Measurements from ENCODE around the gene TMEM168.
"Not testable (repeated sequence)": the region's sequence is repeated elsewhere in the genome, so short reads cannot be mapped to it uniquely, and the experiment has no call there.

The TMEM168 gene

DNA sequence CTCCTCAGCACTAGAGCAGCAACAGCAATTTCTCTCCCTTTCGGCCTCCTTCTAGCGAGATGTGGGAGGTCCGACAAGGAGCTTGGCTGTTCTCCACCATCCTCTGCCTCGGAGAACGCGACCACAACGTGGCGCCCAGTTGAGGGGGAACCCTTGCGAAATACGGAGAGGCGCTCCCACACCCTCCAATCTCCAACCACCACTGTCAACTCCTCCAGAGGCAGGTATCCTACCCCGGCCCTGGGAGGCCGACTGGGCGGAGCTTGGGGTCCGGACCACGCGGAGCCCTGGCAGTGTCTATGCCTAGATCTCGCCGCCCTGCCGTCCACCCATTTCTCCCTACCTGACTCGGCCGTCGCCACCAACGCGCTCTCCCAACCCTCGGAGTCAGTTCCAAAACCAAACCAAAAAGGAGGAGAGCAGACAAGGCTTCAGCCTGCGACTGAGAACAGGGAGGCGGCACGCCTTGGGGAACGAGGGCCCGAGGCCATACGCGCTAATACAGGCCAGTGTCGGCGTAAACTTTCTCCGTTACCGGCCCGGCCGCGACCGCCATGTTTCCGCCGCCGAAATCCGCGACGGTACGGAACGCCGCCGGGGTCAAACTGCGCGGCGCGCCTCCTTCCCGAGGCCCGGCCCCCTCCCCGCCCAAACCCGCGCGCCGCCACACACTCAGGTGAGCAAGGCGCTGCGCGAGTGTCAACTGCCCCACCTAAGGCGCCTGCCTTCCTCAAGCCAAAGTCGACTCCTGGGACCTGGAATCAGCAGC is at the start of gene TMEM168:
Gene TMEM168, minus strand, starts transcription at position 577 of the 769 bp plus-strand sequence. CDS start 5,568 bp downstream, outside the sequence.
- Histone ChIP-seq H3K27me3 (ENCODE audit: insufficient read depth, low read length) (no peaks in the 10 kb centered on the region), H3K4me1 (ENCODE audit: insufficient read depth, low read length) (peaks cover 13% of the 10 kb centered on the region), H3K4me3 (ENCODE audit: low read length) (peak within 1 kb of the TSS; percentile 83), H2AFZ (ENCODE audit: low read depth, low read length) (peak within 1 kb of the TSS; percentile 75), H3K9me3 (ENCODE audit: low read length) (no peaks in the 10 kb centered on the region), H3K36me3 (ENCODE audit: insufficient read depth, low read length) (peaks cover 1% of the 10 kb centered on the region)

GRCh38 chr7:112835928-112836327 is 45.7 kb upstream of the TMEM168 start:
- H3K27me3 ChIP-seq (ENCODE audit: insufficient read depth, low read length); H2AFZ ChIP-seq (ENCODE audit: low read depth, low read length); H3K4me1 ChIP-seq (ENCODE audit: insufficient read depth, low read length); H3K4me3 ChIP-seq (ENCODE audit: low read length); H3K9me3 ChIP-seq (ENCODE audit: low read length): not testable (repeated sequence)
- peaks cover 10% of the 10 kb centered on the region for H3K36me3 ChIP-seq (ENCODE audit: insufficient read depth, low read length)

DNA sequence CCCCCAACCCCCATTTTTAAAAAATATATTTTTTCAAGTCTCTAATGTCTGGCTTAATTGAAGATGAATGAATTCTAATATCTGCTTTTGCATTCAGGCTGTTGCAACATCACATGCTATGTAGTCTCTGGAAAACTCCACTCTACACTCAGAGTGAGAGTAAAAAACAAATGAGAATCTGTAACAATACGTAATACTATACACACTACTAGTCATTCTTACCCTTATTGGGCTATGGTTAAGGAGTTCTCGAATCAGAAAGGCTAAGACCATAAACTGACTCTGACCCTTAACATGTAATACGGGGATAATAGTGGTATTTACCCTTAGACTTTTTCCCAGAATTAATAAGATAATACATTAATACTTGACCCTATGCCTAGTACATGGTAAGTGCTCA is 42.9 kb upstream of the TMEM168 start:
- peaks cover 21% of the 10 kb centered on the region for H3K36me3 ChIP-seq (ENCODE audit: insufficient read depth, low read length)
- no peaks in the 10 kb centered on the region for H3K4me1 ChIP-seq (ENCODE audit: insufficient read depth, low read length)
- no peak overlapping the region for H2AFZ ChIP-seq (ENCODE audit: low read depth, low read length)
- no peak overlapping the region for H3K4me3 ChIP-seq (ENCODE audit: low read length)
- H3K27me3 ChIP-seq (ENCODE audit: insufficient read depth, low read length): no peaks in the 10 kb centered on the region
- H3K9me3 ChIP-seq (ENCODE audit: low read length): peaks cover 5% of the 10 kb centered on the region

DNA sequence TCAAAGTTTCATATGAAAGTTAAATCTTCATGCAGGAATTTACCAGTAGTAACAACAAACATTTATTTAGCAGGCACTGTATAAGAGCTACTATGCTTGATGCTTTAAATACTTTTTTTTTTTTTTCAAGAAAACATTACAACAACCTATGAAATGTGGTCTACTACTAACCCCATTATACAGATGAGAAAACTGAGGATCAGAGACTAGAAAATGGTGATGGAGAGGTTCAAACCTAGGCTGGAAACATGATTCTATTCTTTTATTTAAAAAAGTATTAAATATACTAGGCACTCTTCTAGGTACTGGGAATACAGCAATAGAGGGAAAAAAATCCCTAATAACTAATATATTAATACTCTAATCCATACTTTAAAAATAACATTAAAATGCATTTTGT is 40.6 kb upstream of the TMEM168 start:
- Histone ChIP-seq H3K4me3 (ENCODE audit: low read length) (no peak overlapping the region), H3K9me3 (ENCODE audit: low read length) (peaks cover 5% of the 10 kb centered on the region), H3K4me1 (ENCODE audit: insufficient read depth, low read length) (no peaks in the 10 kb centered on the region), H3K36me3 (ENCODE audit: insufficient read depth, low read length) (peaks cover 19% of the 10 kb centered on the region), H3K27me3 (ENCODE audit: insufficient read depth, low read length) (no peaks in the 10 kb centered on the region), H2AFZ (ENCODE audit: low read depth, low read length) (no peak overlapping the region)

DNA sequence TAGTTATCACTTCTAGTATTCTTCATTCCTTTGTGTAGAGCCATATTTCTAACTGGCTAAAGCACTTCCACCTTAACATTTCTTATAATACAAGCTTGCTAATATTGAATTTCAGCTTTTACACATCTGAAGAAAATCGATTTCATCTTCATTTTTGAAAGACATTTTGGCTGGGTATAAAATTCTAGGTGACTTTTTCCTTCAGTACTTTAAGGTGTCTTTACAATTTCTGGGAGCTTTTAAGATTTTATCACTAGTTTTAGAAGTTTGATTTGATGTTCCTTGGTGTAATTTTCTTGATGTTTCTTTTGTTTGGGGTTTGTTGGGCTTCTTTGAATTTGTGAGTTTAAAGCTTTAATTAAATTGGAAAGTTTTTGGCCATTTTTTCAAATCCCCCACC is 38.5 kb upstream of the TMEM168 start:
- Histone ChIP-seq H3K4me3 (ENCODE audit: low read length) (no peak overlapping the region), H3K27me3 (ENCODE audit: insufficient read depth, low read length) (no peaks in the 10 kb centered on the region), H3K4me1 (ENCODE audit: insufficient read depth, low read length) (no peaks in the 10 kb centered on the region), H2AFZ (ENCODE audit: low read depth, low read length) (no peak overlapping the region), H3K9me3 (ENCODE audit: low read length) (peaks cover 5% of the 10 kb centered on the region), H3K36me3 (ENCODE audit: insufficient read depth, low read length) (peaks cover 19% of the 10 kb centered on the region)

DNA sequence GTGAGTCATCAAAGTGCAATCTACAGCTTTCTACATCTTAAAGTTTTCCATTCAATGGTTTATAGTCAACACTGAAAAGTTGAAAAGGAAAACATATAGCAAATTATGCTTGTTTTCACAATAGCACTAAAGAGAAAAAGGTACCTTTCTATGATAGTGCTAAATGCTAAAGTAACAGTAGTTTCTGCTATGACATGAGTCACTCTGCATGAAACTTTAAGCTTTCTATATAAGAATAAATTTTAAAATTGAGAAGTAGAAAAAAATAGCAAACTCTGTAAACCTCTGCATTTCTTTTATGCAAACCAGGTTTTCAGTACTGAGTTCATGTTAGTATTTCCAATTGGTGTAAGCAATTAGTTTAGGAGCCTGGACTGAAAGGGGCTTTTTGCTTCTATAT is 31.2 kb upstream of the TMEM168 start:
- Histone ChIP-seq H3K27me3 (ENCODE audit: insufficient read depth, low read length) (no peaks in the 10 kb centered on the region), H3K36me3 (ENCODE audit: insufficient read depth, low read length) (peaks cover 7% of the 10 kb centered on the region), H3K9me3 (ENCODE audit: low read length) (no peaks in the 10 kb centered on the region), H3K4me1 (ENCODE audit: insufficient read depth, low read length) (no peaks in the 10 kb centered on the region), H2AFZ (ENCODE audit: low read depth, low read length) (no peak overlapping the region), H3K4me3 (ENCODE audit: low read length) (no peak overlapping the region)

DNA sequence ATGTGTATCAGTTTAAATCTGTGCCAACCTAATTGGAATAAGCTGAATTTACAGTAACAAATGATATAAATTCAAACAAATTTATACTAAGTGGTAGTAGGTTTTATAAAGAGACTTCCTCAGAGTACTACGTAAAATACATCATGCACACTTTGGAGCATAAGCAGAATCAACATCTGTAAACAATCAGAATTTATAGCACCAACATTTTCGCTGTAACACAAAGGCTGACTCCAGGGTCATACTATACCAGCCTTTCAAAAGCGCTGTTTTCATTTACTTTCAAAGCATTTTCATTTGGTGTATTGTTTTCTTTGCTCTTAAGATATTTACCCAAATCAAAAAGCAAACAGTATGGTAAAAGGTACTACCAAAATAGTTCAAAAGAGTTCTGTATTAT is 29.3 kb upstream of the TMEM168 start:
- Histone ChIP-seq H3K27me3 (ENCODE audit: insufficient read depth, low read length) (no peaks in the 10 kb centered on the region), H3K4me3 (ENCODE audit: low read length) (no peak overlapping the region), H3K36me3 (ENCODE audit: insufficient read depth, low read length) (peaks cover 7% of the 10 kb centered on the region), H3K9me3 (ENCODE audit: low read length) (no peaks in the 10 kb centered on the region), H2AFZ (ENCODE audit: low read depth, low read length) (no peak overlapping the region), H3K4me1 (ENCODE audit: insufficient read depth, low read length) (no peaks in the 10 kb centered on the region)

- Histone ChIP-seq H3K36me3 (ENCODE audit: insufficient read depth, low read length) (no peaks in the 10 kb centered on the region), H3K27me3 (ENCODE audit: insufficient read depth, low read length) (no peaks in the 10 kb centered on the region), H3K4me1 (ENCODE audit: insufficient read depth, low read length) (no peaks in the 10 kb centered on the region), H3K4me3 (ENCODE audit: low read length) (no peak overlapping the region), H3K9me3 (ENCODE audit: low read length) (no peaks in the 10 kb centered on the region), H2AFZ (ENCODE audit: low read depth, low read length) (no peak overlapping the region)
Measured at GRCh38 chr7:112806156-112806555, 16.0 kb upstream of the TMEM168 start.

DNA sequence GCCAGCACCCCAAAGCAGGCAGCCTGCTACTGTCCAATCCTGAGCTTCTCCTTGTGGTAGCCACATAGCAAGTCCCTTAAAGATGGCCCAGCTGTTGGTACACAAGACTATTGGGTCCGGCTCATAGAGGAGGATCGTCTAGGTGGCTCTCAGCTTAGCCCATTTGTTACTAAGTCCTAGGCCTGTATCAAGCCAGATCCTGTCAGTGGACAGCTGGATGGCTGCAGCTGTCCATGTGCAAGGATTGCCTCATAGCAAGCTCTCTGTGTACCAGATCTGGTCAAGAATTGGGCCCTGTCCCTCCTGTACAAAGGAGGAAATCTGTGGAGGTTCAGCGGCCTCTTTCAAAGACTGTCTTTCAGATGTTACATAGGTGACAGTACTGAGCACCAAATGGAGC is 12.2 kb upstream of the TMEM168 start:
- no peak overlapping the region for H2AFZ ChIP-seq (ENCODE audit: low read depth, low read length)
- H3K9me3 ChIP-seq (ENCODE audit: low read length): no peaks in the 10 kb centered on the region
- H3K36me3 ChIP-seq (ENCODE audit: insufficient read depth, low read length): no peaks in the 10 kb centered on the region
- H3K27me3 ChIP-seq (ENCODE audit: insufficient read depth, low read length): no peaks in the 10 kb centered on the region
- no peaks in the 10 kb centered on the region for H3K4me1 ChIP-seq (ENCODE audit: insufficient read depth, low read length)
- H3K4me3 ChIP-seq (ENCODE audit: low read length): no peak overlapping the region

GRCh38 chr7:112800486-112800885 is 10.3 kb upstream of the TMEM168 start:
- Histone ChIP-seq H3K4me3 (ENCODE audit: low read length) (no peak overlapping the region), H3K27me3 (ENCODE audit: insufficient read depth, low read length) (no peaks in the 10 kb centered on the region), H3K9me3 (ENCODE audit: low read length) (no peaks in the 10 kb centered on the region), H3K4me1 (ENCODE audit: insufficient read depth, low read length) (no peaks in the 10 kb centered on the region), H2AFZ (ENCODE audit: low read depth, low read length) (no peak overlapping the region), H3K36me3 (ENCODE audit: insufficient read depth, low read length) (no peaks in the 10 kb centered on the region)

- H3K4me3 ChIP-seq (ENCODE audit: low read length): no peak overlapping the region
- H2AFZ ChIP-seq (ENCODE audit: low read depth, low read length): no peak overlapping the region
- no peaks in the 10 kb centered on the region for H3K9me3 ChIP-seq (ENCODE audit: low read length)
- H3K27me3 ChIP-seq (ENCODE audit: insufficient read depth, low read length): no peaks in the 10 kb centered on the region
- H3K36me3 ChIP-seq (ENCODE audit: insufficient read depth, low read length): no peaks in the 10 kb centered on the region
- H3K4me1 ChIP-seq (ENCODE audit: insufficient read depth, low read length): no peaks in the 10 kb centered on the region
Measured at GRCh38 chr7:112799448-112800120, 9.4 kb upstream of the TMEM168 start.

DNA sequence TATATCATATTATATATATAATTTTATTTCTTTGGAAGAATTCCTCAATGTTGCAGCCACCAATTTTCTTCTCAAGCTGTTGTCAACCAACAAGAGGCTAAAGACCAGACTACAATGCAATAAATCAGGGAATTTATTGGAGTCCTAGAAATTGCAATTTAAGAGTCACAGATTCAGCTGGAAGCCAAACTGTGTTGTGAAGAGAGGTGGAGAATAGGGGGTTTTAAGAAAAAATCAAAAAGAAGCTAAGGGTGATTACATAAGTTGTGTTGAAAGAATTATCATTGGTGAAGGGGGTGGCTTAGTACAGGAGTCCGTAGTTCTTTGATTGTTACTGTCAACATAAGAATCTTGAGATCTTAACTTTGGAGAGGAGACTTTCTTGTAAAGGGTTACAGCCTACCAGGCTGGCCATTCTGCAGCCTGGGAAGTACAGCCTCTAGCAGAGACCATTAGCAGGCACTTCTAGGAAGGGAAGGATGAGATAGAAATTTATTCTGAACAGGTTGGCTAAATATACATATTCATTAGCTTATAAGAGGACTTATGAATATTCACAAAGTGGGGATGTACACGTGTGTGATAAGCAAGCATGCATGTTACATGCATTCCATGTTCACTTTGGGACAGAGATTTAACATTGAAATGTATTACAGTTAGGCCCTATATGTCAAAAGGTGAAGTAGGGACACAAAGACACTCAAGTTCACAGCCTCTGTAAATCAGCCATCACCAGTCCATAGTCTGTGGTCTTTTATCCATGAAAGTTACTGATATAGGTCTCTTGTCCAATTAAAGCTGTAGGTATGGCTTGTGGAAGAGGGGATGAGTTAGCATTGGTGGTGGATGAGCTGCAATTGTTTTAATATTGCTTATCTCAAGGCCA is 8.3 kb upstream of the TMEM168 start:
- Histone ChIP-seq H3K27me3 (ENCODE audit: insufficient read depth, low read length) (no peaks in the 10 kb centered on the region), H2AFZ (ENCODE audit: low read depth, low read length) (no peak overlapping the region), H3K4me3 (ENCODE audit: low read length) (no peak overlapping the region), H3K36me3 (ENCODE audit: insufficient read depth, low read length) (no peaks in the 10 kb centered on the region), H3K9me3 (ENCODE audit: low read length) (no peaks in the 10 kb centered on the region), H3K4me1 (ENCODE audit: insufficient read depth, low read length) (no peaks in the 10 kb centered on the region)

DNA sequence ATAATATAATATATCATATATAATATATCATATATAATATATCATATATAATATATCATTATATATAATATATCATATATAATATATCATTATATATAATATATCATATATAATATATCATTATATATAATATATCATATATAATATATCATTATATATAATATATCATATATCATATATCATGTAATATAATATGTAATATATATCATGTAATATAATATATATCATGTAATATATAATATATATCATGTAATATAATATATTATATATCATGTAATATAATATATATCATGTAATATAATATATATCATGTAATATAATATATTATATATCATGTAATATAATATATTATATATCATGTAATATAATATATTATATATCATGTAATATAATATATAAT is 6.4 kb upstream of the TMEM168 start:
- not testable (repeated sequence) for H2AFZ ChIP-seq (ENCODE audit: low read depth, low read length); H3K4me1 ChIP-seq (ENCODE audit: insufficient read depth, low read length); H3K36me3 ChIP-seq (ENCODE audit: insufficient read depth, low read length); H3K27me3 ChIP-seq (ENCODE audit: insufficient read depth, low read length); H3K9me3 ChIP-seq (ENCODE audit: low read length); H3K4me3 ChIP-seq (ENCODE audit: low read length)
